K562 (cell line): ENCODE results near the gene UTP11. TPM values are rescaled to one million over a fixed set of nuclear protein-coding genes. Genes with fewer than 3 reads are reported as not detected.
A peak's percentile ranks its signal among the peaks of the same experiment; 100 is the strongest.

Experiments
- ATF1 ChIP-seq, 2 experiments: fragments of 450-650 bp in 1 of 2; IDR thresholded peaks; 2 replicates each; pipeline ENCODE4 v1.6.1; 2016; ENCODE audit warnings: missing compliant biosample characterization in 1 of 2, missing genetic modification characterization in 1 of 2
- CBX5 ChIP-seq: IDR thresholded peaks from 2 replicates; pipeline ENCODE4 v1.6.1; 2014; ENCODE audit warnings: low read depth, borderline replicate concordance
- DIDO1 ChIP-seq: fragments of 450-650 bp; IDR thresholded peaks from 2 replicates; pipeline ENCODE4 v1.6.1; 2016; ENCODE audit warnings: low read depth, missing biosample characterization, missing genetic modification characterization
- EGR1 ChIP-seq: fragments of 450-650 bp; conservative IDR thresholded peaks from 2 replicates; pipeline ENCODE4 v1.6.1; 2017; ENCODE audit warnings: mild to moderate bottlenecking
- ETV6 ChIP-seq, 3 experiments: fragments of 150-350 bp in 1 of 3; sonication (generic) in 1 of 3; formaldehyde crosslinking in 1 of 3; IDR thresholded peaks; 2 replicates each; pipeline versions ENCODE4 v1.6.1 to v1.8.0; 2014 to 2022; ENCODE audit warnings: borderline replicate concordance in 2 of 3, low read depth in 2 of 3, antibody characterized with exemption in 1 of 3, low read length in 1 of 3, mild to moderate bottlenecking in 1 of 3, missing genetic modification reagents in 1 of 3
- HEY1 ChIP-seq: fragments of 250-450 bp; sonication (Bioruptor Pico); IDR thresholded peaks from 2 replicates; pipeline ENCODE4 v1.5.0; 2020; ENCODE audit warnings: mild to moderate bottlenecking, moderate library complexity, borderline replicate concordance
- HNRNPUL1 ChIP-seq: fragments of 200-400 bp; formaldehyde crosslinking; IDR thresholded peaks from 2 replicates; pipeline ENCODE4 v1.6.1; 2017; ENCODE audit warnings: low read length
- KDM4B ChIP-seq, 2 experiments: fragments of 450-650 bp in 1 of 2; sonication (generic) in 1 of 2; IDR thresholded peaks; 2 replicates each; pipeline ENCODE4 v1.6.1; 2016 to 2017; ENCODE audit warnings: borderline replicate concordance in 2 of 2, antibody characterized with exemption in 1 of 2, low read depth in 1 of 2, mild to moderate bottlenecking in 1 of 2
- NFIX ChIP-seq: fragments of 250-450 bp; sonication (Bioruptor Pico); IDR thresholded peaks from 2 replicates; pipeline ENCODE4 v1.4.0; 2020; ENCODE audit warnings: low read depth, mild to moderate bottlenecking, moderate library complexity
- POLR3G ChIP-seq: IDR thresholded peaks from 2 replicates; pipeline ENCODE4 v1.6.1; 2011; ENCODE audit not compliant: insufficient read length, insufficient replicate concordance; ENCODE audit errors: extremely low read depth
- THRAP3 ChIP-seq: fragments of 450-650 bp; IDR thresholded peaks from 2 replicates; pipeline ENCODE4 v1.6.1; 2016; ENCODE audit warnings: mild to moderate bottlenecking, inconsistent platforms, borderline replicate concordance
- YY1 ChIP-seq, 3 experiments: IDR thresholded peaks; 2 replicates each; pipeline ENCODE4 v1.6.1; 2011; ENCODE audit warnings: low read length in 2 of 3, mild to moderate bottlenecking in 2 of 3, moderate library complexity in 2 of 3, borderline replicate concordance in 1 of 3, control low read depth in 1 of 3, low read depth in 1 of 3; ENCODE audit not compliant: insufficient read depth in 3 of 3, insufficient replicate concordance in 2 of 3, control insufficient read depth in 1 of 3, insufficient read length in 1 of 3; ENCODE audit errors: extremely low read depth in 1 of 3
- ZFX ChIP-seq: sonication (generic); formaldehyde crosslinking; IDR thresholded peaks from 2 replicates; pipeline ENCODE4 v1.8.0; 2022; ENCODE audit warnings: mild to moderate bottlenecking, missing genetic modification reagents, moderate library complexity
- polyA plus RNA-seq, 8 experiments: library from polyadenylated mRNA; depleted of rRNA in 4 of 8; stranded (reverse) in 5 of 8; unstranded in 3 of 8; fragments of >200 nt; fragmentation: Nextera tagmentation in 2 of 8; fragmentation: Illumina TruSeq in 1 of 8; extraction: Ambion mirVana in 2 of 8; extraction: Trizol in 1 of 8; gene quantifications; 2 replicates each; pipeline versions ENCODE4 v1.2.1 to v1.2.3, GENCODE V29; 2011 to 2014; ENCODE audit warnings: inconsistent platforms in 1 of 8, missing spikeins in 1 of 8
- total RNA-seq, 7 experiments: library from RNA; depleted of rRNA in 6 of 7; stranded (reverse); fragments of >200 nt in 6 of 7; fragmentation: Illumina TruSeq in 2 of 7; extraction: Trizol in 2 of 7; gene quantifications; 2 replicates each; pipeline versions ENCODE4 v1.2.1 to v1.2.3, GENCODE V29; 2011 to 2021; ENCODE audit warnings: low replicate concordance in 1 of 7
- TF ChIP-seq, protein P1 (sequence below): fragments of 450-650 bp; IDR thresholded peaks from 2 replicates; pipeline ENCODE4 v1.7.1; 2018; ENCODE audit warnings: mild to moderate bottlenecking, low read depth; ENCODE audit not compliant: partially characterized antibody
- TF ChIP-seq, protein P2 (sequence below): fragments of 450-650 bp; IDR thresholded peaks from 2 replicates; pipeline ENCODE4 v1.6.1; 2016
- TF ChIP-seq, protein P3 (sequence below): fragments of 450-650 bp; IDR thresholded peaks from 2 replicates; pipeline ENCODE4 v1.6.1; 2016; ENCODE audit warnings: mild to moderate bottlenecking

UTP11 gene
- total and polyA plus RNA-seq, 9 of the 15 experiments (the other 6 are each of a cell fraction or from before 2014, with no cell fraction given) = 91.1 to 378 (median 221) TPM

DNA sequence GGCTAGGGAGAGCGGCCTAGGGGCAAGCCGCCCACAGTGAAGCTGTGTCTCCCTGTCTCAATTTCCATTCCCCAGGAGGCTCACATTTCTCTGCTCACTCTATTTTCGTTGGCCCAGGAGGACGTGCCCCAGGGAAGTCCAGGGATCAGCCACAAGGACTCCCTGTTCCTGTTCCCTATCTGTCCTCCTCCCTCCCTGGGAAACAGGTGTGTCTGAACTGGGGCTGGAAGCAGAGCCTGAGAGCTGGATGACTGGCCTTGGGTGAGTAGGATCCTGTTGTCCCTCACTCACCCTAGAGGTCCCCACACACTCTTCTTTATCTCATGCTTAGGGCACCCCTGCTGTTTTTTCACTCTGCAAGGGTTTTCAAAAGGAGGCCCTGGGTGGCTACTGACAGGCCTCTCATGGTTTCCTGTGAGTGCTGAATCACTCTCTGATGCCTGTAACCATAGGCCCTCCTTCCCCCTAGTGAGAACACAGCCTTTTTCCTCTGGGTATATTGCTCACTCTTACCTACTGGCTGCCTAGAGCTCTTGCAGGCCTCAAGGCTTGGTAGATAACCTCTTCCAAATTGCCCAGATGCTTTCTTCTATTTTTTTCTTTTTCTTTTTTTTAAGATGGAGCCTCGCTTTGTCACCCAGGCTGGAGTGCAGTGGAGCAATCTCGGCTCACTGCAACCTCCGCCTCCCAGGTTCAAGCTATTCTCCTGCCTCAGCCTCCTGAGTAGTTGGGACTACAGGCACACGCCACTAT, 3.3 kb upstream of the UTP11 start (continued):
- TF ChIP-seq CBX5 (no peak), DIDO1 (tag) (no peak), HNRNPUL1 (no peak), KDM4B (IDR thresholded peaks at IDR 0.05; ENCODE audit: borderline replicate concordance in 2 of 2, low read depth in 1 of 2) (0 out of 4 replicates have a peak, but pooled peaks of 1 of the 2 experiments have one; percentile 32), HEY1 (no peak), ATF1 (CRISPR knock-in tag; IDR thresholded peaks at IDR 0.05) (no peak), ATF1 (tag; IDR thresholded peaks at IDR 0.05) (peak; percentile 49), POLR3G (no peak), EGR1 (no peak), ZFX (CRISPR knock-in tag) (peak; percentile 82), ETV6 (IDR thresholded peaks at IDR 0.05; ENCODE audit: borderline replicate concordance in 1 of 2, low read depth in 2 of 2, low read length in 1 of 2) (no peak), ETV6 (CRISPR knock-in tag; IDR thresholded peaks at IDR 0.05; ENCODE audit: borderline replicate concordance) (no peak), NFIX (CRISPR knock-in tag) (no peak), YY1 (IDR thresholded peaks at IDR 0.05; ENCODE audit: borderline replicate concordance in 1 of 3, control insufficient read depth in 1 of 3, extremely low read depth in 1 of 3, insufficient read depth in 3 of 3, insufficient read length in 1 of 3, insufficient replicate concordance in 2 of 3, low read depth in 1 of 3, low read length in 2 of 3) (peak in 2 of 3 experiments; percentile 30 to 67), THRAP3 (no peak)
- TF ChIP-seq, protein P1, sequence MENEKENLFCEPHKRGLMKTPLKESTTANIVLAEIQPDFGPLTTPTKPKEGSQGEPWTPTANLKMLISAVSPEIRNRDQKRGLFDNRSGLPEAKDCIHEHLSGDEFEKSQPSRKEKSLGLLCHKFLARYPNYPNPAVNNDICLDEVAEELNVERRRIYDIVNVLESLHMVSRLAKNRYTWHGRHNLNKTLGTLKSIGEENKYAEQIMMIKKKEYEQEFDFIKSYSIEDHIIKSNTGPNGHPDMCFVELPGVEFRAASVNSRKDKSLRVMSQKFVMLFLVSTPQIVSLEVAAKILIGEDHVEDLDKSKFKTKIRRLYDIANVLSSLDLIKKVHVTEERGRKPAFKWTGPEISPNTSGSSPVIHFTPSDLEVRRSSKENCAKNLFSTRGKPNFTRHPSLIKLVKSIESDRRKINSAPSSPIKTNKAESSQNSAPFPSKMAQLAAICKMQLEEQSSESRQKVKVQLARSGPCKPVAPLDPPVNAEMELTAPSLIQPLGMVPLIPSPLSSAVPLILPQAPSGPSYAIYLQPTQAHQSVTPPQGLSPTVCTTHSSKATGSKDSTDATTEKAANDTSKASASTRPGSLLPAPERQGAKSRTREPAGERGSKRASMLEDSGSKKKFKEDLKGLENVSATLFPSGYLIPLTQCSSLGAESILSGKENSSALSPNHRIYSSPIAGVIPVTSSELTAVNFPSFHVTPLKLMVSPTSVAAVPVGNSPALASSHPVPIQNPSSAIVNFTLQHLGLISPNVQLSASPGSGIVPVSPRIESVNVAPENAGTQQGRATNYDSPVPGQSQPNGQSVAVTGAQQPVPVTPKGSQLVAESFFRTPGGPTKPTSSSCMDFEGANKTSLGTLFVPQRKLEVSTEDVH = no peak
- TF ChIP-seq, protein P2, sequence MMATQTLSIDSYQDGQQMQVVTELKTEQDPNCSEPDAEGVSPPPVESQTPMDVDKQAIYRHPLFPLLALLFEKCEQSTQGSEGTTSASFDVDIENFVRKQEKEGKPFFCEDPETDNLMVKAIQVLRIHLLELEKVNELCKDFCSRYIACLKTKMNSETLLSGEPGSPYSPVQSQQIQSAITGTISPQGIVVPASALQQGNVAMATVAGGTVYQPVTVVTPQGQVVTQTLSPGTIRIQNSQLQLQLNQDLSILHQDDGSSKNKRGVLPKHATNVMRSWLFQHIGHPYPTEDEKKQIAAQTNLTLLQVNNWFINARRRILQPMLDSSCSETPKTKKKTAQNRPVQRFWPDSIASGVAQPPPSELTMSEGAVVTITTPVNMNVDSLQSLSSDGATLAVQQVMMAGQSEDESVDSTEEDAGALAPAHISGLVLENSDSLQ = peak; percentile 86
- TF ChIP-seq, protein P3, sequence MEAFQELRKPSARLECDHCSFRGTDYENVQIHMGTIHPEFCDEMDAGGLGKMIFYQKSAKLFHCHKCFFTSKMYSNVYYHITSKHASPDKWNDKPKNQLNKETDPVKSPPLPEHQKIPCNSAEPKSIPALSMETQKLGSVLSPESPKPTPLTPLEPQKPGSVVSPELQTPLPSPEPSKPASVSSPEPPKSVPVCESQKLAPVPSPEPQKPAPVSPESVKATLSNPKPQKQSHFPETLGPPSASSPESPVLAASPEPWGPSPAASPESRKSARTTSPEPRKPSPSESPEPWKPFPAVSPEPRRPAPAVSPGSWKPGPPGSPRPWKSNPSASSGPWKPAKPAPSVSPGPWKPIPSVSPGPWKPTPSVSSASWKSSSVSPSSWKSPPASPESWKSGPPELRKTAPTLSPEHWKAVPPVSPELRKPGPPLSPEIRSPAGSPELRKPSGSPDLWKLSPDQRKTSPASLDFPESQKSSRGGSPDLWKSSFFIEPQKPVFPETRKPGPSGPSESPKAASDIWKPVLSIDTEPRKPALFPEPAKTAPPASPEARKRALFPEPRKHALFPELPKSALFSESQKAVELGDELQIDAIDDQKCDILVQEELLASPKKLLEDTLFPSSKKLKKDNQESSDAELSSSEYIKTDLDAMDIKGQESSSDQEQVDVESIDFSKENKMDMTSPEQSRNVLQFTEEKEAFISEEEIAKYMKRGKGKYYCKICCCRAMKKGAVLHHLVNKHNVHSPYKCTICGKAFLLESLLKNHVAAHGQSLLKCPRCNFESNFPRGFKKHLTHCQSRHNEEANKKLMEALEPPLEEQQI = no peak
